NCI-H524 (cell line): Measurements from ENCODE around the gene RBM39.
"Not testable (repeated sequence)": the region's sequence is repeated elsewhere in the genome, so short reads cannot be mapped to it uniquely, and the experiment has no call there.

Experiments
- DNase-seq, 2 experiments: peaks; one replicate each; lab custom pipeline; 2025; lab: John Stamatoyannopoulos, UW

Gene RBM39

GRCh38 chr20:35726842-35727711 is 15.0 kb downstream of the RBM39 start:
- no peak for DNase-seq

- no peak for DNase-seq
Observed at GRCh38 chr20:35724321-35725230, 17.5 kb downstream of the RBM39 start.

GRCh38 chr20:35723652-35724320 is 18.3 kb downstream of the RBM39 start:
- not testable (repeated sequence) for DNase-seq

- DNase-seq = not testable (repeated sequence)
Observed at GRCh38 chr20:35723275-35723639, 18.8 kb downstream of the RBM39 start.

DNA sequence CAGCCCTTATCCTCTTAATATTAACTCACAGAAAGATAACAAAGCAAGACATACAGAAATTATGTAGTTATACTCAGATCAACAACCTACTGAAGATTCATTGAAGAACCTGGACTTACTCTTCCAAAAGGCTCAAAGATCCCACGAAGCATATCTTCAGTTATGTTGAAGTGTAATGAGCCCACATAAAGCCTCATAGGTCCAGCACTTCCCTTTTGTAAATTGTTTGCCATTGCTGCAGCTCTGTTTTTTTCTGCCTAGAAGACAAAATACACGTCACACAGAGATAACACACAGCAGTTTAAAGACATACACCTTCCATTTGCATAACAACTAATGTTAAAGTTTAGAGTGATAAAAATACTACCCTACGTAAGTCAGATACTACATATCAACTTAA is 20.4 kb downstream of the RBM39 start:
- DNase-seq = no peak

GRCh38 chr20:35721219-35721618 is 20.8 kb downstream of the RBM39 start:
- DNase-seq = no peak

GRCh38 chr20:35720165-35721123 is 21.6 kb downstream of the RBM39 start:
- no peak for DNase-seq

DNA sequence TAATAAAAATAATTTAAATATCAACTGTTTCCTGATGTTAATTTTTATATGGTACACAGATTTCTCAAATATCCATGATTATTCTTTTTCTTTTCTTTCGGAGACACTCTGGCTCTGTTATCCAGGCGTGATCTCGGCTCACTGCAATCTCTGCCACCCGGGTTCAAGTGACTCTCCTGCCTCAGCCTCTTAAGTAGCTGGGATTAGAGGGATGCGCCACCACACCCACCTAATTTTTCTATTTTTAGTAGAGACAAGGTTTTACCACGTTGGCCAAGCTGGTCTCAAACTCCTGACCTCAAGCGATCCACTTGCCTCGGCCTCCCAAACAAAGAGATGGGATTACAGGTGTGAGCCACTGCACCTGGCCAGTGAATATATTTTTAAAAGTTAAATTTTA is 22.3 kb downstream of the RBM39 start:
- peak in 1 of 2 experiments; percentile 20 for DNase-seq

DNA sequence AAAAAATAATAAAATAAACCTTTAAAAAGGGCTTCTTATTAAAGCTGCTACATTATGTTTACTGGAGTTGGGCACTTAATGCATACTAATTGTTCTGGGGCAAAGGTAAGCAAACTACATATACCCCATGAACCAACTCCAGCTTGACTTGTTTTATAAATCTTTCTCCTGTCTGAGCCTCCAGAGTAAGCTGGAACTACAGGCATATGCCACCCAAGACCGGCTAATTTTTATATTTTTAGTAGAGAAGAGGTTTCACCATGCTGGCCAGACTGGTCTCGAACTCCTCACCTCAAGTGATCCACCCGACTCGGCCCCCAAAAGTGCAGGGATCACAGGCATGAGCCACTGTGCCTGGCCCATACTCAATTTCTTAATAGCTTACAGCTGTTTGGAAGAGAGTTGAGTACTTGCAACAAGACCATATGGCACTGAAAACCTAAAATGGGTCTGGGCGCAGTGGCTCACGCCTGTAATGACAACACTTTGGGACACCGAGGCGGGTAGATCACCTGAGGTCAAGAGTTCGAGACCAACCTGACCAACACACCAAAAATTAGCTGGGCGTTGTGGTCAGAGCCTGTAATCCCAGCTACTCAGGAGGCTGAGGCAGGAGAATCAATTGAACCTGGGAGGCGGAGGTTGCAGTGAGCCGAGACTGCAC is 23.0 kb downstream of the RBM39 start:
- DNase-seq = peak; percentile 47 to 76

DNA sequence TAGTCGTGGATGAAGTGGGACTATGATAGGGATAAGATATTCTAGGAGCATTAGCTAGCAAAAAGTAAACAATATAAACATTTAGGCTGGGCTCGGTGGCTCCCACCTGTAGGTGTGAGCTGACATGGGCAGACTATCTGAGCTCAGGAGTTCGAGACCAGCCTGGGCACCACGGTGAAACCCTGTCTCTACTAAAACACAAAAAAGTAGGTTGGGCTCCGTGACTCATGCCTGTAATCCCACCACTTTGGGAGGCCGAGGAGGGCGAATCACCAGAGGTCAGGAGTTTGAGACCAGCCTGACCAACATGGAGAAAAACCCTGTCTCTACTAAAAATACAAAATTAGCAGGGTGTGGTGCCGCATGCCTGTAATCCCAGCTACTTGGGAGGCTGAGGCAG is 23.7 kb downstream of the RBM39 start:
- not testable (repeated sequence) for DNase-seq

DNA sequence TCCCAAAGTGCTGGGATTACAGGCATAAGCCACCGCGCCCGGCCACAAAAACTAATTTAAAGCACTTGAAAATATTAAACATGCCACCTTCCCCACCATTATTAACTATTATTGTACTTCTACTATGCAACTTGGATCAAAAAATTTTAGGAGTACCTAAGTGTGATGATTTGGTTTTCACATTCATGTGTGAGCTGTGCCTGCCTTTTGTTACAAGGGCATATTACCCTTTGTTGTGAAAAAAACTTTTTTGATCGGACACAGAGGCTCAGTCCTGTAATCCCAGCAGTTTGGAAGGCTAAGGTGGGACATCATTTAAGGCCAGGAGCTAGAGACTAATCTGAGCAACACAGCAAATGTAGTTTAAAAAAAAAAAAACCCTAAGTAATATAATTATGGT is 25.7 kb downstream of the RBM39 start:
- DNase-seq = no peak

- no peak for DNase-seq
Observed at GRCh38 chr20:35715652-35716051, 26.4 kb downstream of the RBM39 start.

DNA sequence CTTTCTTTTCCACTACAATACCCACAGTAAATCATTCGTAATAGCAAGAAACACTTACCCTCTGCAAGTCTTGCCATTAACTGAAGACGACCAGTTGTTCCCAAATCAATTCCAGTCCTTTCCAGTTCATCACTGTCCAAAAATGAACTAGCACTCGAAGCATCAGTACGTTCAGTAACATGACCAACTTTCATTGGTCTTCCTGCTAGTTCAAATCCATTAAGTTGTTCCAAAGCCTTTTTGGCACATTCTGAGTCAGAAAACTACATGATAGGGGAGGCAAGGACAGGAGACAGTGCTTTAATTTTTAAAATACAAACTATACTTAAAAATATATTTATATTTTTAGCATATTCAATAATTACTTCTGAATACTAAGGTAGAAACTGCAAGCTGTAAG is 27.9 kb downstream of the RBM39 start:
- DNase-seq = no peak

DNA sequence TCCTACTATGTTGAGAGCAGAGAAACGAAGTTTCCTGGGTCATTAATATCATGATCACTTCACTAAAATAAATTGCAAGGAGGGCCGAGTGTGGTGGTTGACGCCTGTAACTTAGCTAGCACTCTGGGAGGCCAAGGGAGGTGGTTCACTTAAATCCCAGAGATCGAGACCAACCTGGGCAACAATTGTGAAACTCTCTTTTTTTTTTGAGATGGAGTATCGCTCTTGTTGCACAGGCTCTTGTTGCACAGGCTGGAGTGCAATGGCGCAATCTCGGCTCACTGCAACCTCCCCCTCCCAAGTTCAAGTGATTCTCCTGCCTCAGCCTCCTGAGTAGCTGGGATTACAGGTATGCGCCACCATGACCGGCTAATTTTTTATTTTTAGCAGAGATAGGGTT is 28.9 kb downstream of the RBM39 start:
- DNase-seq = not testable (repeated sequence)

DNA sequence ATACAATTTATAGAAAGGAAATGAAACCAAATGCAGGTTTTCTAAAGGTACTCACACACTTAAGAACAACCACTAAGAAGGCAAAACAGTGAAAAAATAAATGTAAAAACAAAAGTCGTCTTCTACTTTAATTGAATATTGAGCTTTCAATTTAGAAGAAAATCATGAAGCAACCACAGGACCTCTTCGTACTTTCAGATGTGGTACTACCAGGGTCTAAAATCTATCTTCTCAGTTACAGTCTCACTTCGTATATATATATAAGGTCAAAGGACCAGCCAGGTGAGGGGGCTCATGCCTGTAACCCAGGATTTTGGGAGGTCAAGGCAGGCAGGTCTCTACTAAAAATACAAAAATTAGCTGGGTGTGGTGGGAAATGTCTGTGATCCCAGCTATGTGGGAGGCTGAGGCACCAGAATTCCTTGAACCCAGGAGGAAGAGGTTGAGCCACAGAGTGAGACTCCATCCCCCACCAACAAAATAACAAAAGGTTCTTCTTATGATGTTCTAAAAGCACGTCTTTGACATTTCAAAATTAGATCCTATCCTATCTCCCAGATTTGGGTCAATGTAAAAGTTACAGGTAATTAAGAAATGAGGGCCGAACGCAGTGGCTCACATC is 30.4 kb downstream of the RBM39 start:
- DNase-seq = no peak

GRCh38 chr20:35710884-35711587 is 31.0 kb downstream of the RBM39 start:
- DNase-seq = no peak

DNA sequence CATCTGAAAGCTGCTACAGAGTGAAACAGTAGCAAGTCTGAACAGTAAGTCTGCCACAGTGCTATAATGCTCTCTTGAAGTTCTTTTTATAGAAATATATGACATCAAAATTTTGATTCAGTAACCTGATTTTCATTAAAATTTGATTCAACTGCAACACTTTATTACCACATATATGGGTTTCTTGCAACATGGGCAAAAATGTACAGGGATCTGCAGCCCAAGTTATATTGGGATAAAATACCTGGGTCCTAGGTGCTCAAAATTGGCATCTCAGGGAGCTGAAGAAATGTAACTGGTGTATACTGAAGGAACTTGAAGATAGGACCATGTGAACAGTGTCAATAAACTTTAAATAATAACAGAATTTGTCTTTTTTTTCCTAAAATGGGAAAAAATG is 32.0 kb downstream of the RBM39 start:
- no peak for DNase-seq

GRCh38 chr20:35709259-35709658 is 32.8 kb downstream of the RBM39 start:
- DNase-seq = no peak

DNA sequence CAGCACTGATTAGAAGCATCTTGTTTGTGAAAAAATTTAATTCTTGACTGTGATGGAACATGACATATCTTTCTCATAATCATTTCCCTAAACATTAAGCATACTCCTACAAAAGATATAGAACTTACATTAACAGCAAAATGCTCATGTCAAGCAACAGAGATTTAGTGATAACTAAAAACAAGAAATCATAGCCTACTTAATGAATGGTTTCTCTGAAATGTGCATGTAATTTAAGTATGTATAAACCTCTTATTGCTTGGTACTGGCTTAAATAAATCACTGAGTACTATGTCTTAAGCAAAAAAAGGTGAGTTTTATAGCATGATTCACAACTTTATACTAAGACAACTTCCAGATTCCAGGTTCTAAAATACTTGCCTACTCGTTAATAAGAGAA is 33.6 kb downstream of the RBM39 start:
- no peak for DNase-seq
